ENCODE measurements around the gene TTC23L.

GRCh38 chr5:34944044-34944443 is 105.1 kb downstream of the TTC23L start:
- TF ChIP-seq CTCF (IDR thresholded peaks at IDR 0.05) (no peak), EP300 (IDR thresholded peaks at IDR 0.05) (no peak), POLR2A (IDR thresholded peaks at IDR 0.05) (no peak), POLR2AphosphoS5 (IDR thresholded peaks at IDR 0.05) (no peak)

Data from gastroesophageal sphincter (tissue), 3 donors.